ENCODE results near the gene MICALL1. TPM values are rescaled to one million over a fixed set of nuclear protein-coding genes. Genes with fewer than 3 reads are reported as not detected.
A peak's percentile ranks its signal among the peaks of the same experiment; 100 is the strongest.
"Not testable (repeated sequence)": the region's sequence is repeated elsewhere in the genome, so short reads cannot be mapped to it uniquely, and the experiment has no call there.

MICALL1 gene
- total RNA-seq, 4 donors from 2014 or later = 124 to 150 (median 143) TPM

DNA sequence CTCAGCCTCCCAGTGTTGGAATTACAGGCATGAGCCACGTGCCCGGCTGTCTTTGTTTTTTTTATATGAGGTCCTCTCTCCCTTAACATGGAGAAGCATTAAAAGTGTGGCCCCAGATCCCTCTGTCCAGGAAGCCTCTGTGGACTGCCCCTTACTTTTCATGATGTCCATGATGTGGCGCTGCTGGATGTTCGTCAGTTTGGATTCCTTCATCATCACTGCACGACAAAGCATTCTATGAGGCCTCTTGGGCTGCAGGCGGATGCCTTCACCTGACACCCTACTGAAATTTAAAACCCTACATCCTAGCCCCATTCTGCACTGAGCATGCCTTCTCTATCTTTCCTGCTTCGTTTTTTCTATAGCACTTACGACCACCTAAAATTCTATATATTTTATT lies 45.2 kb downstream of the MICALL1 start:
- DNase-seq (ENCODE audit: low spot score in 2 of 2) = no peak
- TF ChIP-seq, protein P1, sequence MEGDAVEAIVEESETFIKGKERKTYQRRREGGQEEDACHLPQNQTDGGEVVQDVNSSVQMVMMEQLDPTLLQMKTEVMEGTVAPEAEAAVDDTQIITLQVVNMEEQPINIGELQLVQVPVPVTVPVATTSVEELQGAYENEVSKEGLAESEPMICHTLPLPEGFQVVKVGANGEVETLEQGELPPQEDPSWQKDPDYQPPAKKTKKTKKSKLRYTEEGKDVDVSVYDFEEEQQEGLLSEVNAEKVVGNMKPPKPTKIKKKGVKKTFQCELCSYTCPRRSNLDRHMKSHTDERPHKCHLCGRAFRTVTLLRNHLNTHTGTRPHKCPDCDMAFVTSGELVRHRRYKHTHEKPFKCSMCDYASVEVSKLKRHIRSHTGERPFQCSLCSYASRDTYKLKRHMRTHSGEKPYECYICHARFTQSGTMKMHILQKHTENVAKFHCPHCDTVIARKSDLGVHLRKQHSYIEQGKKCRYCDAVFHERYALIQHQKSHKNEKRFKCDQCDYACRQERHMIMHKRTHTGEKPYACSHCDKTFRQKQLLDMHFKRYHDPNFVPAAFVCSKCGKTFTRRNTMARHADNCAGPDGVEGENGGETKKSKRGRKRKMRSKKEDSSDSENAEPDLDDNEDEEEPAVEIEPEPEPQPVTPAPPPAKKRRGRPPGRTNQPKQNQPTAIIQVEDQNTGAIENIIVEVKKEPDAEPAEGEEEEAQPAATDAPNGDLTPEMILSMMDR (IDR thresholded peaks at IDR 0.05) = no peak
- no peak for TF ChIP-seq POLR2A (IDR thresholded peaks at IDR 0.05)
- 55 to 58% methylated on average over 8 of the region's 8 CpGs for whole genome bisulfite sequencing, 2 donors
- intact Hi-C loops (cut with DNase I; ENCODE audit: low total_unique reads) = no loop called here
- H3K4me3 ChIP-seq (ENCODE audit: low read depth, poor library complexity, severe bottlenecking) = no peak overlapping the region

DNA sequence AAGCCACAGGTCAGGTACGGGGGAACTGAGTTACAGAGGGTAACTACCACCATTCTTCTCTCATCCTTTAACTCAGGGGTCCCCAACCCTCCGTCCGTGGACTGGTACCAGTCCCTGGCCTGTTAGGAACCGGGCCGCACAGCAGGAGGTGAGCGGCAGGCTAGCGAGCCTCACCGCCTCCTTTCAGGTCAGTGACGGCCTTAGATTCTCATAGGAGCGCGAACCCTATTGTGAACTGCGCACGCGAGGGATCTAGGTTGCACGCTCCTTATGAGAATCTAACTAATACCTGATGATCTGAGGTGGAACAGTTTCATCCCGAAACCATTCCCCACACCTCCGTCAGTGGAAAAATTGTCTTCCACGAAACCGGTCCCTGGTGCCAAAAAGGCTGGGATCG lies 46.5 kb downstream of the MICALL1 start:
- DNase-seq (ENCODE audit: low spot score in 2 of 2); H3K4me3 ChIP-seq (ENCODE audit: low read depth, poor library complexity, severe bottlenecking); intact Hi-C loops (cut with DNase I; ENCODE audit: low total_unique reads): not testable (repeated sequence)
- WGBS, 2 donors = 4 to 8% methylated on average over 20 of the region's 20 CpGs

DNA sequence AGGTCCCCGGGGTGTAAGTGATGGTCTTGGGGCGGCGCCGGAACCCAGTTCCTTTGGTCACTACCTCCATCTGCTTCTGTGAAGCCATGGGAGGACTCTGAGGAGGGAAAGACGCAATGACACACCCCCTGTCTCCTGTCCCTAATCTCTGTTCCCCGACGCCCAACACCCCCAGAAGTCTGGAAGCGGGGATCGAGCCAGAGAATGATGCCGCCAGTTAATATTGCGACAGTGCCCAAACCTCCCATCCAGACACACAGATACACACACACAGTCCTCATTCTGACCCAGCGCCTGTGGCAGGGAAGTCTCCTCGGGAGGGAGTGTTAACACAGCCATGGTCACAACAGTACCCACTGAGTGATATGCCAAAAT lies 47.0 kb downstream of the MICALL1 start:
- intact Hi-C loops (cut with DNase I; ENCODE audit: low total_unique reads) = no loop called here
- WGBS, 2 donors = 2% methylated on average over 10 to 13 of the region's 13 CpGs
- DNase-seq (ENCODE audit: low spot score in 2 of 2) = no peak
- TF ChIP-seq POLR2A (IDR thresholded peaks at IDR 0.05) = no peak
- TF ChIP-seq, protein P1 (IDR thresholded peaks at IDR 0.05) = no peak
- no peak overlapping the region for H3K4me3 ChIP-seq (ENCODE audit: low read depth, poor library complexity, severe bottlenecking)

DNA sequence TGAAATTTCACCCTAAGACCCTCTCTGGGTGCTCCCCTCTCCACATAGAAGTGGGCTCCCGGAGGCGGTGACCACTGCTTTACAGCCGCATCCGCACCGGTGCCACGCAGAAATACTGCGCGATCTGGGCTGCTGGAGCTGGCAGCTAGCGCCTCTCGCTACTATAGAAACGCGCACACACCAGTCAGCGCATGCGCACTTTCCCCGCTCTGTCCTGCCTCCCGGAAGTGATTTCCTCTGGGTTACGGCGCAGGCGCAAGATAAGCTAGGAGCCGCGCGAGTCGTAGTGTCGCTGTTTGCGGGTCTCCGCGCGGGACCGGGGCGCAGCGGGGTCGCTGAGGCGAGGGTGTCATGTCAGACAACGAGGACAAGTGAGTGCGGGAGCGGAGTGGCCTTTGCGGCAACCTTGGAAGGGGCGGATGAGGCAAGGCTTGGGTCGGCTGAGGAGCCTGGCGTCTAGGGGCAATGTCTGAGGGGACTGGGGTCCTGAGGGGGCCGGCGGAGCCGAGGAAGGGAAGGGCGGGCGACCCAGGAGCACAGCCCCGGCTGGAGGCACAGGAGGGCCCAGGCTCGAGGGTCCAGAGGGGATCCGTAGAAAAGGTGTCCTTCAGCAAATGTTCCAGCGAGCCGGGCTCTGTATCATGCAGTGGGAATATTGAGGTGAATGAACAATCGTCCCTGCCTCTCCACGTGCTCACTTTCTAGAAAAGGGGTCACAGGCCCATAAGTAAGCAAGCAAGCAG lies 47.5 kb downstream of the MICALL1 start, which contains the start of the genes C22orf23 and POLR2F:
C22orf23 (minus strand) TSS at position 165 of the 743 bp plus-strand sequence. CDS start 452 bp downstream, outside the sequence.
POLR2F (plus strand) TSS at position 263 of the 743 bp plus-strand sequence; CDS start at position 352, 89 bp downstream.
- DNase-seq (ENCODE audit: low spot score in 2 of 2) = peak; percentile 93 to 99
- TF ChIP-seq POLR2A (IDR thresholded peaks at IDR 0.05) = no peak
- TF ChIP-seq, protein P1 (IDR thresholded peaks at IDR 0.05) = no peak
- intact Hi-C loops (cut with DNase I; ENCODE audit: low total_unique reads) = no loop called here
- H3K4me3 ChIP-seq (ENCODE audit: low read depth, poor library complexity, severe bottlenecking) = peak within 1 kb of the TSS; percentile 88
- WGBS, 2 donors = 0 to 1% methylated on average over 42 to 44 of the region's 52 CpGs

DNA sequence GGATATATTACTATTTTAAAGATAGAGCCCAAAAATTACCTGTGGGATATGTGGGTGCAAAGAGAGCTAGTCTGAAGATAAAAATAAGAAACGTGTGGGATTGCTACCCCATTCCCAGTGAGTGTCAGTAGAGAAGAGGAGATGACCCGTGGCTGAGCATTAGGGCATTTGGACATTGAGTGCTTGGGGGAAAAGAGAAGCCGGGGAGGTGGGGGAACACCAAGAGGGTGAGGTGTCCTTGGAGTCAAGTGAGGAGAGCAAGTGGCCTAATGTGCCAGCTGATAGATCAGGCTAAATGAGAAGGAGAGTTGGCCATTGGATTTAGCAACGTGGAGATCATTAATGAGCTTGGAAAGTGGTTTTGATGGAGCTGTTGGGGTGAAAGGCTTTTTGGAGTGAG lies 48.6 kb downstream of the MICALL1 start:
- H3K4me3 ChIP-seq (ENCODE audit: low read depth, poor library complexity, severe bottlenecking) = no peak overlapping the region
- intact Hi-C loops (cut with DNase I; ENCODE audit: low total_unique reads) = no loop called here
- no peak for DNase-seq (ENCODE audit: low spot score in 2 of 2)
- no peak for TF ChIP-seq POLR2A (IDR thresholded peaks at IDR 0.05)
- TF ChIP-seq, protein P1 (IDR thresholded peaks at IDR 0.05) = no peak
- WGBS, 2 donors = 63 to 64% methylated on average over 4 of the region's 4 CpGs

DNA sequence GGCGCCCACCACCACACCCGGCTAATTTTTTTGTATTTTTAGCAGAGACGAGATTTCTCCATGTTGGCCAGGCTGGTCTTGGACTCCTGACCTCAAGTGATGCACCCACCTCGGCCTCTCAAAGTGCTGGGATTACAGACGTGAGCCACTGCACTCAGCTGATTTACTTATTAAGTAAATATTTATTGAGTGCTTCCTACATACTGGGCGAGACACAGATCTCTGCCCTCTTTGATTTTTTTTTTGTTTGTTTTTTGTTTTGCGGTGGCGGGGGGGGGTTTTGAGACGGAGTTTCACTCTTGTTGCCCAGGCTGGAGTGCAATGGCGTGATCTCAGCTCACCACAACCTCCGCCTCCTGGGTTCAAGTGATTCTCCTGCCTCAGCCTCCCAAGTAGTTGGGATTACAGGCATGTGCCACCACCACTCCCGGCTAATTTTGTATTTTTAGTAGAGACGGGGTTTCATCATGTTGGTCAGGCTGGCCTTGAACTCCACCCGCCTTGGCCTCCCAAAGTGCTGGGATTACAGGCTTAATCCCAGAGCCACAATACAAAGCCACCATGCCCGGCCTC lies 49.8 kb downstream of the MICALL1 start:
- 84 to 91% methylated on average over 15 of the region's 15 CpGs for WGBS, 2 donors
- intact Hi-C loops (cut with DNase I; ENCODE audit: low total_unique reads); DNase-seq (ENCODE audit: low spot score in 2 of 2); H3K4me3 ChIP-seq (ENCODE audit: low read depth, poor library complexity, severe bottlenecking): not testable (repeated sequence)
